Osteoblast (primary cell): ENCODE measurements around the gene ACTR1B. TPM values are rescaled to one million over a fixed set of nuclear protein-coding genes. Genes with fewer than 3 reads are reported as not detected.

ENCODE experiments used
- DNase-seq: peaks from one replicate; pipeline ENCODE4 v3.0.0; 2011; ENCODE audit warnings: low spot score, mixed read lengths; ENCODE audit not compliant: insufficient read length; ENCODE audit errors: missing footprints
- H2AFZ ChIP-seq: 2 replicates; pipeline ENCODE4 v1.6.0; 2011; ENCODE audit warnings: mild to moderate bottlenecking, low read length
- H3K27ac ChIP-seq: 2 replicates; pipeline ENCODE4 v1.5.1; 2011; ENCODE audit warnings: mild to moderate bottlenecking, low read depth, low read length, moderate library complexity
- H3K27me3 ChIP-seq: 2 replicates; pipeline ENCODE4 v1.6.0; 2012; ENCODE audit warnings: mild to moderate bottlenecking, control low read depth, inconsistent platforms, low read length, moderate library complexity; ENCODE audit not compliant: insufficient read depth
- H3K36me3 ChIP-seq: 2 replicates; pipeline ENCODE4 v1.5.1; 2011; ENCODE audit warnings: mild to moderate bottlenecking, low read length, control low read depth, moderate library complexity; ENCODE audit not compliant: insufficient read depth
- H3K4me1 ChIP-seq: 2 replicates; pipeline ENCODE4 v1.5.1; 2011; ENCODE audit warnings: mild to moderate bottlenecking, low read length, control low read depth, moderate library complexity; ENCODE audit not compliant: insufficient read depth
- H3K4me2 ChIP-seq: 2 replicates; pipeline ENCODE4 v1.6.0; 2011; ENCODE audit warnings: mild to moderate bottlenecking, low read length; ENCODE audit not compliant: insufficient read depth
- H3K4me3 ChIP-seq: fragments of 200-600 bp; sonication (generic); 3 replicates; pipeline ENCODE4 v1.5.1; 2012; ENCODE audit warnings: mild to moderate bottlenecking, low read length, inconsistent platforms; ENCODE audit not compliant: insufficient read depth
- H3K79me2 ChIP-seq: 2 replicates; pipeline ENCODE4 v1.6.0; 2012; ENCODE audit warnings: mild to moderate bottlenecking, low read length, control low read depth, inconsistent platforms; ENCODE audit not compliant: insufficient read depth
- H3K9me3 ChIP-seq: 2 replicates; pipeline ENCODE4 v1.5.1; 2011; ENCODE audit warnings: low read depth, low read length, control low read depth
- H4K20me1 ChIP-seq: 2 replicates; pipeline ENCODE4 v1.6.0; 2012; ENCODE audit warnings: mild to moderate bottlenecking, low read length, control low read depth; ENCODE audit not compliant: insufficient read depth
- CTCF ChIP-seq: IDR thresholded peaks from 2 replicates; pipeline ENCODE4 v1.5.1; 2011; ENCODE audit warnings: mild to moderate bottlenecking, low read depth, low read length, moderate library complexity; ENCODE audit errors: extremely low read depth
- total RNA-seq: library from RNA; depleted of rRNA; stranded (reverse); fragments of >200 nt; gene quantifications from 2 replicates; pipeline ENCODE4 v1.2.3, GENCODE V29; 2012

ACTR1B gene
- total RNA-seq, 1 donor, result 44.9 TPM

GRCh38 chr2:97671526-97671925 lies 7.7 kb upstream of the ACTR1B start:
- Histone ChIP-seq H3K27me3 (no peaks in the 10 kb centered on the region), H4K20me1 (no peaks in the 10 kb centered on the region), H2AFZ (no peak overlapping the region), H3K4me3 (no peak overlapping the region), H3K4me2 (no peak overlapping the region), H3K4me1 (no peaks in the 10 kb centered on the region), H3K9me3 (no peaks in the 10 kb centered on the region), H3K36me3 (no peaks in the 10 kb centered on the region), H3K79me2 (no peaks in the 10 kb centered on the region), H3K27ac (no peak overlapping the region)
- TF ChIP-seq CTCF, result no peak
- DNase-seq, result peak; percentile 29

GRCh38 chr2:97670471-97670870 lies 6.6 kb upstream of the ACTR1B start:
- no peaks in the 10 kb centered on the region for H4K20me1 ChIP-seq
- no peak overlapping the region for H2AFZ ChIP-seq
- no peaks in the 10 kb centered on the region for H3K36me3 ChIP-seq
- no peaks in the 10 kb centered on the region for H3K4me1 ChIP-seq
- DNase-seq, result no peak
- no peak overlapping the region for H3K27ac ChIP-seq
- no peaks in the 10 kb centered on the region for H3K27me3 ChIP-seq
- H3K79me2 ChIP-seq, result no peaks in the 10 kb centered on the region
- H3K9me3 ChIP-seq, result no peaks in the 10 kb centered on the region
- no peak overlapping the region for H3K4me3 ChIP-seq
- no peak overlapping the region for H3K4me2 ChIP-seq
- TF ChIP-seq CTCF, result no peak

- TF ChIP-seq CTCF, result no peak
- no peak for DNase-seq
- Histone ChIP-seq H3K27ac (no peak within 1 kb of the TSS), H2AFZ (no peak within 1 kb of the TSS), H3K27me3 (no peaks in the 10 kb centered on the region), H3K79me2 (no peaks in the 10 kb centered on the region), H4K20me1 (no peaks in the 10 kb centered on the region), H3K4me2 (no peak within 1 kb of the TSS), H3K4me1 (peaks cover 5% of the 10 kb centered on the region), H3K36me3 (no peaks in the 10 kb centered on the region), H3K9me3 (no peaks in the 10 kb centered on the region), H3K4me3 (no peak within 1 kb of the TSS)
Observed at GRCh38 chr2:97669448-97669847, 5.6 kb upstream of the ACTR1B start, which contains the start of gene C2orf92. TSS of gene C2orf92 (plus strand) at chr2:97669713. CDS start at chr2:97669789, 76 bp downstream.

GRCh38 chr2:97664636-97664970 lies 759 bp upstream of the ACTR1B start:
- no peaks in the 10 kb centered on the region for H3K27me3 ChIP-seq
- peaks cover 9% of the 10 kb centered on the region for H3K36me3 ChIP-seq
- TF ChIP-seq CTCF, result no peak
- H4K20me1 ChIP-seq, result peaks cover 27% of the 10 kb centered on the region
- H3K4me3 ChIP-seq, result peak overlapping the region; percentile 72
- H3K79me2 ChIP-seq, result peaks cover 30% of the 10 kb centered on the region
- H3K27ac ChIP-seq, result peak overlapping the region; percentile 82
- DNase-seq, result peak; percentile 1
- H2AFZ ChIP-seq, result peak overlapping the region; percentile 88
- no peaks in the 10 kb centered on the region for H3K9me3 ChIP-seq
- peaks cover 27% of the 10 kb centered on the region for H3K4me1 ChIP-seq
- H3K4me2 ChIP-seq, result peak overlapping the region; percentile 88
